Peyer's patch (tissue), 4 donors: ENCODE results near the gene MDC1.

Experiments used
- CTCF ChIP-seq, 6 experiments: fragments of 450-650 bp in 4 of 6; fragments of 200-600 bp in 2 of 6; sonication (generic) in 1 of 6; IDR thresholded peaks; one replicate each; pipeline ENCODE4 v1.5.1; 2017 to 2019; ENCODE audit warnings: antibody characterized with exemption in 6 of 6, mild to moderate bottlenecking in 3 of 6, moderate library complexity in 1 of 6
- POLR2A ChIP-seq, 2 donors: fragments of 450-650 bp; IDR thresholded peaks; one replicate each; pipeline ENCODE4 v1.5.1; 2017; ENCODE audit warnings: antibody characterized with exemption in 2 of 2, mild to moderate bottlenecking in 2 of 2, moderate library complexity in 2 of 2

GRCh38 chr6:30747300-30747687 is 30.2 kb upstream of the MDC1 start:
- TF ChIP-seq CTCF (IDR thresholded peaks at IDR 0.05) (no peak), POLR2A (IDR thresholded peaks at IDR 0.05) (no peak)
